Stimulated activated CD8-positive, alpha-beta memory T cell treated with anti-CD3 and anti-CD28 coated beads, Interleukin-12 subunit alpha, Interleukin-12 subunit beta, amount 100 ng/mL, for 1 hour (primary cell): ENCODE results near the gene LRRFIP1.
A peak's percentile ranks its signal among the peaks of the same experiment; 100 is the strongest.
"Not testable (repeated sequence)": the region's sequence is repeated elsewhere in the genome, so short reads cannot be mapped to it uniquely, and the experiment has no call there.

Source experiments
- DNase-seq: peaks from one replicate; pipeline ENCODE4 v3.0.0-alpha.2; 2020; ENCODE audit warnings: low read depth

LRRFIP1 gene

GRCh38 chr2:237662671-237663093, 35.3 kb downstream of the LRRFIP1 start:
- DNase-seq = peak; percentile 17

DNA sequence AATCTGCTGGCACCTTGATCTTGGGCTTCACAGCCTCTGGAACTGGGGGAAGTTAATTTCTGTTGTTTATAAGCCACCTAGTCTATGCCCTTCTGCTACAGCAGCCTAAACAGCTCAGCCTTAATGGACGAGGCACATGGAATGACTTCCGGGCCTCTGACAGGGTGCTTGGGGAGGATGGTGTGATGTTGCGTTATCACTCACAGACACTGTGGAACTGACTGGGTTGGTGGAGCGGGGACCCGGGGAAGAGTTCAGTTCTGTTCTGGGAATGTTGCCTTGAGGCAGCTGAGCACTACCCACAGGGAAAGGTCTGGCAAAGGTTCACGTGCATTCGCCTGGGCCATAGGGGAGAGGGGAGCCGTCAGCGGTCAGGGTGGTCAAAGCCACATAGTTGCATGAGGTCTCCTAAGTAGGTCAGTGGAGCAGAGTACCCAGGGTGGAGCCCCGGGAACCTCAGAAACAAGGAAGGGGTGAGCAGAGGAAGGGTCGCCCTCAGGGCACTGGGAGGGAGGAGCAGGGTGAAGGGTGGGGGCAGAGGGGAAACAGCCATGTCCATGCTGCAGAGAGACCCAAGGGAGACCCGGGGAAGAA, 36.2 kb downstream of the LRRFIP1 start:
- DNase-seq = no peak

DNA sequence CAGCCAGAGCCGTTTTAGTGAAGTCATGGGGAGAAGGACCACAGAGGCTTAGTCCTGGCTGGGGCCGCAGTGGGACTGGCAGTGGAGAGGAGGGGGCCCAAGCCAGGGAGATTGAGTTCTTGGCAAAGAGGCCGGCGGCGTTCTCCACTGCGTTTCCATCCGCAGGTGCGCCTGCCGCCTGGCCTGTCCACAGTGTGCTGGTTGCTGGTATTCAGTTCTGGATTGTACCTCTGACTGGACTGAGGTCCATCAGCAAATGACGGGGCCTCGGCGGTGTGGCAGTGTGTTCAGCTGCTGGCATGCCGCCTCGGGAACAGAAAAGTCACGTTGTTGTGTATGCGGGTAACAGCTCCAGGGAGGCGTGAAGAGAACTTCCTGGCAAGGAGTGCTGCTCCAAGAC, 36.8 kb downstream of the LRRFIP1 start:
- no peak for DNase-seq

- no peak for DNase-seq
Measured at GRCh38 chr2:237665713-237666143, 38.3 kb downstream of the LRRFIP1 start.

GRCh38 chr2:237666606-237667005, 39.2 kb downstream of the LRRFIP1 start:
- DNase-seq = no peak

DNA sequence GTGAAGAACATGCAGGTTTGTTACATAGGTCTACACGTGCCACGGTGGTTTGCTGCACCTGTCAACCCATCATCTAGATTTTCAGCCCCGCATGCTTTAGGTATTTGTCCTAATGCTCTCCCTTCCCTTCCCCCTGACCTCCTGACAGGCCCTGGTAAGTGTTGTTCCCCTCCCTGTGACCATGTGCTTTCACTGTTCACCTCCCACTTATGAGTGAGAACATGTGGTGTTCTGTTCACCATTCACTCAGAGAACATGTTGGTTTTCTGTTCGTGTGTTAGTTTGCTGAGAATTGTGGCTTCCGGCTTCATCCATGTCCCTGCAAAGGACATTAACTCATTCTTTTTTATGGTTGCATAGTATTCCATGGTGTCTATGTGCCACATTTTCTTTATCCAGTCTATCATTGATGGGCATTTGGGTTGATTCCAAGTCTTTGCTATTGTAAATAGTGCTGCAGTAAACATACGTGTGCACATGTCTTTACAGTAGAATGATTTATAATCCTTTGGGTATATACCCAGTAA, 39.7 kb downstream of the LRRFIP1 start:
- not testable (repeated sequence) for DNase-seq

GRCh38 chr2:237667893-237668292, 40.5 kb downstream of the LRRFIP1 start:
- DNase-seq = no peak

DNA sequence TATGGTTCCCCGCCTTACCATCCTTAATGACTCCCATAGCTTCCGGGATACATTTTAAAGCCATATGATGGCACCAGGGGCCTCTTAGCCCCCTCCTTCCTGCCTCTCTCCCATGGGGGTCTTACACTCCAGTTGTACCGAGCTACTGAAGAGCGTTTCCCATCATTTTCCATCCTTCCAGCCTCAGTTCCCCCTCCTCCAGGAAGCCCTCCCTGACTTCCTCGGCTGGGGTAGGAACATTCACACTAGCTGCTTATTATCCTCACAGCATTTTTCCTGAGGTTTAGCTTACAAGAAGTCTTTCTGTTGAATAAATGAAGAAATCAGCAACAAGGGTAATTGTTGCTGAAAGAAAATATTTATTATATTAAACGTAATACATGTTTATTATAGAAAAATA, 41.1 kb downstream of the LRRFIP1 start:
- DNase-seq = no peak

DNA sequence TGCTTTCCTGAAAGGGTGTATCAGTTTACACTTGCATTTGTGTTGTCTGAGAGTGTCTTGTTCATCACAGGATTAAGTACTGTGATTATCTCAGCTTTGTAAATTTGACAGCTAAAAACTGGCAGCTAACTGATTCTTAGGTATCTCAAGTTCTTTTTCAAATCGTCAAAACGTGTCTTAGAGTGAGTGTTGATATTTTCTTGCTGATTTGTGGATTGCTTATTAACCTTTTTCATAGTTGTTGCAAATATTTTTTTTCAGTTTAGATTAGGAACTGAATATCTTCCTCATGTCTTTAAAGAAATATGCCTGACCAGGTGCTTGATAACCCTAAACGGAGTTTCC, 41.9 kb downstream of the LRRFIP1 start:
- no peak for DNase-seq

DNA sequence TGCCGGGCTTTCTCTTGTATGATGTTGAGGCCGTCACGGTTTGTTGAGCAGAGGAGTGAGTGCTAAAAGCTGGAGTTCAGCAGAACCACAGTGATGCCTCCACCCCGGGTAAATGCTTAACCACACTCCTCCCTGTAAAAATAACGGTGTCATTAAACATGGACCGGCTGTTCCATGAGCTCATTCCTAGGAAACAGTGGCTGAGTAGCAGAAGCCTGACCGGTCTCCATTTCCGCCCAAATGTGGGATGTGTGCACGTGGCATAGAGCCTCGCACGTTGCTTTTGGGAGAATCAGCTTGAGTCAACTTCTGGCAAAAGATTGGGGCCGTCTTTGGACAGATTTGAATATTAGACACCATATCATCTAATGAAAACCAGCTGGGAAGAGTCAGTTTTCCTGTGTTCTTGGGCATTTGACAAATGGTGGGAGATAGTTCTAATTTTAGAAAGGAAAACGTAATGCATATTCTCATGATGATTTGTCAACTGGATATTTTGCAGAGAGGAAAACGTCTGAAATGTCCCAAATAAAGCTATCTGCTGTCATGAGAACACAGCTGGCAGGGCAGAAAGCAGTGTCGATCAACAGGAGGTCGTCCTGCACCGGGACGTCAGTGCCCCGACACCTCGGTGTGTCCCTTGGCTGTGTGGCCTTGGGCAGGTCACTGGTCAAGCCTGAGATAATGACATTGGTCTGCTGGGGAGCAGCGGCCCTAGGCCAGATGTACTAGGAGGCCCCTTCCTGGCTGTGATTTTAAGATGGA, 42.4 kb downstream of the LRRFIP1 start:
- no peak for DNase-seq

- DNase-seq = no peak
Measured at GRCh38 chr2:237670641-237671040, 43.3 kb downstream of the LRRFIP1 start.

DNA sequence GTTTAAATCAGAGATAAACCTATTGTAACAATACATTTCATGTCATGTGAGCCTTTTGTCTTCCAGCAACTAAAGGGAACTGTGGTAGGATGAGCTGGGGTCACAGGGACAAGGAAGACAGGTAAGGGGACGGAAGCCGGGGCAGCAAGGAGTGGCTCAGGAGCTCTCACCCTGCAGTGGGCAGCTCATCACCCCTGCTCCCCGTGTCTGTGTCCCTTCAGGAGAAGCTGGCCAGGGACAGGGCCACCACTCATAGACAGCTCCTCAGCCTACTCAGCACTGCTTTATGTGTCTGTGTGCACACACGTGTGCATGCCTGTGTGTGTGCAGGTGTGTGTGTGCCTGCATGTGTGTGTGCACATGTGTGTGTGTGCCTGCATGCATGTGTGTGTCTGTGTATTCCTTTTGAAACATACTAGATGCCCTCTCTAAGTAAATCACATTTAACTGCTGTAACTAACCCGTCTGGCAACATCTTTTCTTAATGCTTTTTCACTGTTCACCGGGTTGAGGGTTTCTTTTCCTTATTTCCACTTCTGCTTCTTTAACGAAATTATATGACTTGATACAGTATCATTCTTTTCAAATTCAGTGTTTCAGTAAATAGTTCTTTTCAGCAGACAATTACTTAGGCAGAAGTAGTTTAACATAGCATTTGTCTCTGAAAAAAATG, 44.2 kb downstream of the LRRFIP1 start:
- no peak for DNase-seq

DNA sequence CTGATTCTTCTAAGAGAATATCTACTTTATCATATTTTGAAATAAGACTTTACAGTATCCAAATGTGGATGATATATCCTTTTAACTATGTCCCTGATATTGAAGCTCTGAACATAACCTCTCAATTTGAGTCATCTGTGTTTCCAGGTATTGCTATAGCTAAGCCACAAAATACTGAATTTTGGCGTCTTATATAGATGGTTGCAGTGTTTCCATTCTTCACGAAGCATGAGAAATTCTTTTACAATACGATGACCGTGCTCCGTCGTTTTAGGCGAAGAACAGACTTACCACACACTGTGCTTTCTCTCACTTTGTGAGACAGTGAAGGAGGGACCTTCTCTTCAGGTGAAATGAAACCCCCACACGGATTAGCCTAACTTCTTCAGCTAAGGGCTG, 45.3 kb downstream of the LRRFIP1 start:
- DNase-seq = no peak

- DNase-seq = peak; percentile 79
Measured at GRCh38 chr2:237673130-237674001, 46.0 kb downstream of the LRRFIP1 start.

DNA sequence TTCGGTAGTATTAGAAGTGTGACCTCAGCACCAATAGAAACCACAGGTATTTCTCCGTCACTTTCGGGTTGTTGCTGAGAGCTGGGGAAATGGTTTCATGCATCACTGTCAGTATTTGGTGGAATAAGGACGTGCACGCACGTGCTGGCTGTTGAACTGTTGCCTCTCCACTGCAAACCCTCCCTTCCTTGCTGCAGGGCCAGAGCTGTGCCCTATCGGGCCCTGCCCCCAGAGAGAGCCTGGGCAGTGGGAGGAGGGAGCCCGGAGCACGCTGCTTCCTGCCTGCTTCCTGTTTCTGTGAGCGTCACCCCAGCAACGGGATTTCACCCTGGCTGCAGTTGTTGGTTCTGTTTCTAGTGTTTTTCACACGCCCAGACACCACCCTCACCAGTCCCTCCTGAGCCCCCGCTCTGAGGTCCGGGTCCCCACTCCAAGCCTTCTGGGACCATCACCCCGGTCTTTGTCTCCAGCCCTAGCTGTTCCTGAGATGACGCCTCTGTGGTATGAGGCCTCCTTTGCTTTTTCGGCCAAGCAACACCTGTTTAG, 47.4 kb downstream of the LRRFIP1 start:
- DNase-seq = peak; percentile 73

- no peak for DNase-seq
Measured at GRCh38 chr2:237675316-237675715, 47.9 kb downstream of the LRRFIP1 start.

DNA sequence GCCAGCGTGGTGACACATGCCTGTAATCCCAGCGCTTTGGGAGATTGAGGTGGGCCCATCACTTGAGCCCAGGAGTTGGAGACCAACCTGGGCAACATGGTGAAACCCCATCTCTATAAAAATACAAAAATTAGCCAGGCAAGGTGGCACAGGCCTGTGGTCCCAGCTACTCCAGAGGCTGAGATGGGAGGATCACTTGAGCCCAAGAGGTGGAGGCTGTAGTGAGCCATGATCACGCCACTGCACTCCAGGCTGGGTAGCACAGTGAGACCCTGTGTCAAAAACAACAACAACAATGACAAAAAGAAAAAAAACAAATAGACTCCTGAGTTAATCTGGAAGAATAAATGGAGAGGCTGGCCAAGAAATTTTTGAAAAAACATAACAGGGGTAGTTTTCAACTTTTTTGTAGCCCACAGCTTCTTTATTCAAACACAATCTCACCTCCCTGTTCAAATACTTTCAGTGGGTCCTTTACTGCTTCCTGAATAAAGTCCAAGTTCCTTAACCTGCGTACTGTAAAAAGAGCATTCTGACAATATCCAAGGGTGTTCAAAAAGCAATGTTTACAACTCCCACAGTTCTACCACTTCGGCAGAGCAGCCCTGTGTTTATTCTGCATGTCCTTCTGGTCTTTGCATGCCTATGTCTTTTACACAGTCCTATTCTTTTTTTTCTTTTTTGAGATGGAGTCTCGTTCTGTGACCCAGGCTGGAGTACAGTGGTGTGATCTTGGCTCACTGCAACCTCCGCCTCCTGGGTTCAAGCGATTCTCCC, 53.5 kb downstream of the LRRFIP1 start:
- no peak for DNase-seq

GRCh38 chr2:237682151-237682550, 54.8 kb downstream of the LRRFIP1 start:
- no peak for DNase-seq

GRCh38 chr2:237682856-237683670, 55.7 kb downstream of the LRRFIP1 start:
- no peak for DNase-seq

- no peak for DNase-seq
Measured at GRCh38 chr2:237685408-237685807, 58.0 kb downstream of the LRRFIP1 start.
